ENCODE results near the gene UGT3A2.

UGT3A2 gene

GRCh38 chr5:36017004-36017403 lies 49.7 kb downstream of the UGT3A2 start:
- no peak for FAIRE-seq
- no peak for DNase-seq (ENCODE audit: insufficient read length, low spot score)
- TF ChIP-seq SPI1 (IDR thresholded peaks at IDR 0.05; ENCODE audit: low read depth, low read length) (no peak), TAF1 (IDR thresholded peaks at IDR 0.05; ENCODE audit: low read depth, low read length) (no peak), PAX5 (IDR thresholded peaks at IDR 0.05; ENCODE audit: insufficient read depth, low read length, severe bottlenecking) (no peak), POLR2A (IDR thresholded peaks at IDR 0.05; ENCODE audit: low read depth, low read length) (no peak), POLR2AphosphoS5 (IDR thresholded peaks at IDR 0.05; ENCODE audit: low read depth, low read length) (no peak), POU2F2 (IDR thresholded peaks at IDR 0.05; ENCODE audit: low read depth, low read length) (no peak)

- no peak for FAIRE-seq
- DNase-seq (ENCODE audit: insufficient read length, low spot score): no peak
- TF ChIP-seq POU2F2 (IDR thresholded peaks at IDR 0.05; ENCODE audit: low read depth, low read length) (no peak), POLR2A (IDR thresholded peaks at IDR 0.05; ENCODE audit: low read depth, low read length) (no peak), SPI1 (IDR thresholded peaks at IDR 0.05; ENCODE audit: low read depth, low read length) (no peak), POLR2AphosphoS5 (IDR thresholded peaks at IDR 0.05; ENCODE audit: low read depth, low read length) (no peak), TAF1 (IDR thresholded peaks at IDR 0.05; ENCODE audit: low read depth, low read length) (no peak)
Observed at GRCh38 chr5:36013182-36013581, 53.5 kb downstream of the UGT3A2 start.

- DNase-seq (ENCODE audit: insufficient read length, low spot score) (no peak), FAIRE-seq (no peak)
Observed at GRCh38 chr5:36009698-36010097, 57.0 kb downstream of the UGT3A2 start.

GRCh38 chr5:36007366-36007765 lies 59.3 kb downstream of the UGT3A2 start:
- DNase-seq (ENCODE audit: insufficient read length, low spot score) (no peak), FAIRE-seq (no peak)
- no peak for TF ChIP-seq PAX5 (IDR thresholded peaks at IDR 0.05; ENCODE audit: insufficient read depth, low read length, severe bottlenecking)
- no peak for TF ChIP-seq TAF1 (IDR thresholded peaks at IDR 0.05; ENCODE audit: low read depth, low read length)
- no peak for TF ChIP-seq POLR2A (IDR thresholded peaks at IDR 0.05; ENCODE audit: low read depth, low read length)
- TF ChIP-seq SPI1 (IDR thresholded peaks at IDR 0.05; ENCODE audit: low read depth, low read length): no peak

More at GRCh38 chr5:36009698-36010097, 57.0 kb downstream of the UGT3A2 start:
- no peak for TF ChIP-seq SPI1 (IDR thresholded peaks at IDR 0.05; ENCODE audit: low read depth, low read length)
- TF ChIP-seq POLR2A (IDR thresholded peaks at IDR 0.05; ENCODE audit: low read depth, low read length): no peak
- TF ChIP-seq PAX5 (IDR thresholded peaks at IDR 0.05; ENCODE audit: insufficient read depth, low read length, severe bottlenecking): no peak
- TF ChIP-seq POLR2AphosphoS5 (IDR thresholded peaks at IDR 0.05; ENCODE audit: low read depth, low read length): no peak

GRCh38 chr5:36006163-36006562 lies 60.5 kb downstream of the UGT3A2 start:
- no peak for TF ChIP-seq TAF1 (IDR thresholded peaks at IDR 0.05; ENCODE audit: low read depth, low read length)
- no peak for TF ChIP-seq POLR2AphosphoS5 (IDR thresholded peaks at IDR 0.05; ENCODE audit: low read depth, low read length)
- TF ChIP-seq SPI1 (IDR thresholded peaks at IDR 0.05; ENCODE audit: low read depth, low read length): no peak
- no peak for TF ChIP-seq POU2F2 (IDR thresholded peaks at IDR 0.05; ENCODE audit: low read depth, low read length)
- TF ChIP-seq POLR2A (IDR thresholded peaks at IDR 0.05; ENCODE audit: low read depth, low read length): no peak
- TF ChIP-seq PAX5 (IDR thresholded peaks at IDR 0.05; ENCODE audit: insufficient read depth, low read length, severe bottlenecking): no peak
- DNase-seq (ENCODE audit: insufficient read length, low spot score) (no peak), FAIRE-seq (no peak)

- no peak for DNase-seq (ENCODE audit: insufficient read length, low spot score)
- FAIRE-seq: no peak
- TF ChIP-seq PAX5 (IDR thresholded peaks at IDR 0.05; ENCODE audit: insufficient read depth, low read length, severe bottlenecking) (no peak), POLR2A (IDR thresholded peaks at IDR 0.05; ENCODE audit: low read depth, low read length) (no peak), SPI1 (IDR thresholded peaks at IDR 0.05; ENCODE audit: low read depth, low read length) (peak; percentile 45; the same call in 1 of the 2 replicates)
Observed at GRCh38 chr5:36001032-36001431, 65.7 kb downstream of the UGT3A2 start.

- TF ChIP-seq POLR2AphosphoS5 (IDR thresholded peaks at IDR 0.05; ENCODE audit: low read depth, low read length) (no peak), PAX5 (IDR thresholded peaks at IDR 0.05; ENCODE audit: insufficient read depth, low read length, severe bottlenecking) (no peak), TAF1 (IDR thresholded peaks at IDR 0.05; ENCODE audit: low read depth, low read length) (no peak), POLR2A (IDR thresholded peaks at IDR 0.05; ENCODE audit: low read depth, low read length) (no peak), SPI1 (IDR thresholded peaks at IDR 0.05; ENCODE audit: low read depth, low read length) (no peak), POU2F2 (IDR thresholded peaks at IDR 0.05; ENCODE audit: low read depth, low read length) (no peak)
- FAIRE-seq (no peak), DNase-seq (ENCODE audit: insufficient read length, low spot score) (no peak)
Observed at GRCh38 chr5:35999547-35999946, 67.1 kb downstream of the UGT3A2 start.

GRCh38 chr5:35996076-35996475 lies 70.6 kb downstream of the UGT3A2 start:
- DNase-seq (ENCODE audit: insufficient read length, low spot score): no peak
- FAIRE-seq: no peak
- TF ChIP-seq PAX5 (IDR thresholded peaks at IDR 0.05; ENCODE audit: insufficient read depth, low read length, severe bottlenecking): no peak
- no peak for TF ChIP-seq TAF1 (IDR thresholded peaks at IDR 0.05; ENCODE audit: low read depth, low read length)
- TF ChIP-seq POU2F2 (IDR thresholded peaks at IDR 0.05; ENCODE audit: low read depth, low read length): no peak
- no peak for TF ChIP-seq POLR2AphosphoS5 (IDR thresholded peaks at IDR 0.05; ENCODE audit: low read depth, low read length)
- TF ChIP-seq POLR2A (IDR thresholded peaks at IDR 0.05; ENCODE audit: low read depth, low read length): no peak
- TF ChIP-seq SPI1 (IDR thresholded peaks at IDR 0.05; ENCODE audit: low read depth, low read length): no peak

GRCh38 chr5:35990941-35991611 lies 75.6 kb downstream of the UGT3A2 start, which contains the start of gene UGT3A1:
TSS of gene UGT3A1 (minus strand) at chr5:35991390. CDS start at chr5:35991240, 150 bp downstream.
- no peak for TF ChIP-seq POLR2A (IDR thresholded peaks at IDR 0.05; ENCODE audit: low read depth, low read length)
- FAIRE-seq (no peak), DNase-seq (ENCODE audit: insufficient read length, low spot score) (no peak)

- DNase-seq (ENCODE audit: insufficient read length, low spot score) (no peak), FAIRE-seq (no peak)
- TF ChIP-seq TAF1 (IDR thresholded peaks at IDR 0.05; ENCODE audit: low read depth, low read length) (no peak), POLR2A (IDR thresholded peaks at IDR 0.05; ENCODE audit: low read depth, low read length) (no peak), SPI1 (IDR thresholded peaks at IDR 0.05; ENCODE audit: low read depth, low read length) (no peak), POLR2AphosphoS5 (IDR thresholded peaks at IDR 0.05; ENCODE audit: low read depth, low read length) (no peak), PAX5 (IDR thresholded peaks at IDR 0.05; ENCODE audit: insufficient read depth, low read length, severe bottlenecking) (no peak), POU2F2 (IDR thresholded peaks at IDR 0.05; ENCODE audit: low read depth, low read length) (no peak)
Observed at GRCh38 chr5:35990520-35990919, 76.2 kb downstream of the UGT3A2 start.

Data from GM12891 (cell line).